Uterus (tissue), 4 donors: ENCODE data around the gene SYCE1L. TPM values are rescaled to one million over a fixed set of nuclear protein-coding genes. Genes with fewer than 3 reads are reported as not detected.

Experiments
- total RNA-seq, 4 donors: library from RNA; depleted of rRNA in 3 of 4; stranded (reverse); fragments of >200 nt in 3 of 4; gene quantifications; one replicate each; pipeline versions ENCODE4 v1.1.0 to v1.2.4, GENCODE V29; 2014 to 2023
- donor health status: DM: yes; HTN: yes; CAD: no.

SYCE1L gene
- total RNA-seq, 4 donors from 2014 or later: 0.48 to 11.4 TPM; not detected in 2

Other genes with a start within 250 kb of the SYCE1L start
- 10 to 100 TPM in 2 of 4 donors, 1 to 10 TPM in 2; 1.3 to 35.8 (median 20.2) TPM for gene MON1B, start 8.2 kb upstream of the SYCE1L start, total RNA-seq
- 1 to 10 TPM in 2 of 4 donors, not detected in 2; 3.5 to 5.3 TPM for gene ADAMTS18, start 235.6 kb downstream of the SYCE1L start, total RNA-seq